COLO668 (cell line): ENCODE results near the gene SLC16A8.
"Not testable (repeated sequence)": the region's sequence is repeated elsewhere in the genome, so short reads cannot be mapped to it uniquely, and the experiment has no call there.

Experiments
- DNase-seq: peaks from one replicate; lab custom pipeline; 2025; ENCODE audit not compliant: unreplicated experiment; lab: John Stamatoyannopoulos, UW

Gene SLC16A8

DNA sequence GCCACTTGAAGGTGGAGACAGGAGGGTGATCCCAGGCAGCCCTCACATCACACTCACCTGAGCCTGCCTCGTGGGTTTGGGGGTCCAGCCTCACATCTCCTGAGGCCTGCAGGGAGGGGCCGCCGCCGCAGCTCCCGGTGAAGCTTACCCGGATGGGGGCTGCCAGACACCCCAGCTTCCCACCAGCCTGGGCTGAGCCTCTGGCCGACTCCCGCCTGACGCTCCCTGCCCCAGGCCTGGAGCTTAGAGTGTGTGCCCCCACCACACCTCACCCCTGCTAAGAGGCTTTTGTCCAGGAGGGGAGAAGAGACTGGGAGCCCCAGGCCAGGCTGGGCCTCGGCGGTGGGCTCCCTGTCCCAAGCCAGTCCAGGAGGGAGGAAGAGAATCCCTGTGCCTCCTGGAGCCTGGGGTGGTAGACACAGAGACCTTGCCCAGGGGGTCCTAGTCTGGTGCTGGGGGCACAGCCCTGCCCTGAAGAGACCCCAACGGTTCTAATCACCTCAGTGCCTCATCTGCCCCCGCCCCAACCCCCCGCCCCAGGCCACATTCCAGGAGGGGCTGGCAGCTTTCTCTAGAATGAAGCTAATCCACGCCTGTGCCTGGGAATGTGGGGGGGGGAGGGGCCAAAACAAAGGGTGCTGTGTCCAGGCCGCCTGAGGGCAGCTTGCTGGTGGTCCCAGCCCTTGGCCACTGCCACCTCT, at the start of gene SLC16A8:
SLC16A8 (minus strand) TSS at position 254 of the 701 bp plus-strand sequence. CDS start 1,311 bp downstream, outside the sequence.
- DNase-seq = no peak

GRCh38 chr22:38133331-38133730, 49.3 kb upstream of the SLC16A8 start:
- no peak for DNase-seq

GRCh38 chr22:38132794-38133193, 48.8 kb upstream of the SLC16A8 start:
- no peak for DNase-seq

DNA sequence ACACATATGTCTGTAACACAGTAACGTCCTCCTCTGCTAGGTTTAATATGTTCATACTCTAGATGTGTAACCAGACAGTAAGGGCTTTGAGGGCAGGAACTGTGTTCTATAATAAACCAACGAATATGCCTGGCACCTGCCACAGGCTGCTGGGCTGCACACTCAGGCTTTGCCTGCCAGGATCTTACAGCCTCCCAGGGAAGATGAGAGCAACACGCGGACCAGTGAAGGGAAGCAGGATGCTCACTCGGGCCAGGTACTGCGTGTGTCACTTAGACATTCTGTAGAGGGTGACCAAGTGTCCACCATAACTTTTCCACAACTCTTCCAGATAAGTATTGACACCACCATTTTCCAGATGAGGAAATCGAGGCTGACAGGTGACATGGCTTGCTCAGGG, 48.2 kb upstream of the SLC16A8 start:
- no peak for DNase-seq

GRCh38 chr22:38131399-38131798, 47.4 kb upstream of the SLC16A8 start:
- DNase-seq = no peak

GRCh38 chr22:38129856-38130255, 45.9 kb upstream of the SLC16A8 start:
- no peak for DNase-seq

- DNase-seq = no peak
These were observed 45.0 kb upstream of the SLC16A8 start for GRCh38 chr22:38129021-38129420.

DNA sequence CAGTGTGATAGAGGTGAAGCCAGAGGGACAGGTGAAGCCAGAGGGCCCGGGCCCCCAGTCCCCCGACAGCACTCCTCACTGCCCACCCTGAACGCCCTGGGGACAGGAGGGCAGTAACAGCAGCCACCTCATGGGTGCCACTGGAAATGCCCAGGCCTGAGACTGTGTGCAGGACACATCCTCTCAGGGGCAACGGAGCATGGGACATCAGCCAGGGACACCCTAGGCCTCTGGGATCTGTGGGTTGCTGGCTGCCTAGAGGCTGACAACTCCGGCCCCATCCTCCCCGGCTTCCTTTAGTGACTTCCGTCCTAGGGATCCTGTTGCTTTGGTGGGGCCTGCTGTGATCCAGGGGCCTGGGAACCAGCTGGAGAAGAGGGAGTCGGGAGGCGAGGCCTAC, 43.9 kb upstream of the SLC16A8 start:
- no peak for DNase-seq

GRCh38 chr22:38126928-38127668, 43.1 kb upstream of the SLC16A8 start:
- no peak for DNase-seq

- no peak for DNase-seq
These were observed 41.8 kb upstream of the SLC16A8 start for GRCh38 chr22:38125751-38126201.

- DNase-seq = no peak
These were observed 41.1 kb upstream of the SLC16A8 start for GRCh38 chr22:38125038-38125610.

- peak; percentile 23 for DNase-seq
These were observed 40.4 kb upstream of the SLC16A8 start for GRCh38 chr22:38124236-38124974.

GRCh38 chr22:38122616-38123015, 38.6 kb upstream of the SLC16A8 start:
- DNase-seq = no peak

GRCh38 chr22:38120359-38121110, 36.6 kb upstream of the SLC16A8 start:
- no peak for DNase-seq

- not testable (repeated sequence) for DNase-seq
These were observed 34.8 kb upstream of the SLC16A8 start for GRCh38 chr22:38118747-38119146.

DNA sequence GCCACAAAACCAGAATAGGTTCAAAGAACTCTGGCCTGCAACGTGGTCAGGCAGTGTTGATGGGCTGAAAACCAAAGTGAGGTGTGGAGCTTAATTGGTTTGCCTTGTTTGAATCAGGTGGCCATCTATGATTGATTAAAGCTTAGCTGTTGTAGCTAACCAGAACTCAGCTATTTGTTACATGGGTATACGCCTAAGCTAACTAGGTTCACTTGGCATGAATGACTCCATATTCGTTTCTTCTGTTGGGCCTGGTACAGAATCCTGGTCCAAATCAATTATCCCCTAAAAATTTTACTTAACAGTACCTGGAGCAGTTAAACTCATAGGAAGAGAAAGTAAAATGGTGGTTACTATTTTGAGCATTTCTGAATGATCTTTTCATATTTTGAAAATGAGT, 34.2 kb upstream of the SLC16A8 start:
- DNase-seq = no peak

DNA sequence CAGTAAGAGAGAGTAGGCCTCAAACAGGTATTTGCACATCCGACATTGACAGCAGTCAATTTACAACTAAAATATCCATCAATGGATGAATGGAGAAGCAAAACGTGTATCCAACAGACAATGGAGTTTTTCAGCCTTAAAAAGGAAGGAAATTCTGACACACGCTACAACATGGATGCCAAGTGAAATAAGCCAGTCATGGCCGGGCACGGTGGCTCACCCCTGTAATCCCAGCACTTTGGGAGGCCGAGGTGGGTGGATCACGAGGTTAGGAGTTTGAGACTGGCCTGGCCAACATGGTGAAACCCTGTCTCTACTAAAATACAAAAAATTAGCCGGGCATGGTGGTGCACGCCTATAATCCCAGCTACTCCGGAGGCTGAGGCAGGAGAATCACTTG, 33.6 kb upstream of the SLC16A8 start:
- not testable (repeated sequence) for DNase-seq

- DNase-seq = no peak
These were observed 31.6 kb upstream of the SLC16A8 start for GRCh38 chr22:38115423-38116205.

DNA sequence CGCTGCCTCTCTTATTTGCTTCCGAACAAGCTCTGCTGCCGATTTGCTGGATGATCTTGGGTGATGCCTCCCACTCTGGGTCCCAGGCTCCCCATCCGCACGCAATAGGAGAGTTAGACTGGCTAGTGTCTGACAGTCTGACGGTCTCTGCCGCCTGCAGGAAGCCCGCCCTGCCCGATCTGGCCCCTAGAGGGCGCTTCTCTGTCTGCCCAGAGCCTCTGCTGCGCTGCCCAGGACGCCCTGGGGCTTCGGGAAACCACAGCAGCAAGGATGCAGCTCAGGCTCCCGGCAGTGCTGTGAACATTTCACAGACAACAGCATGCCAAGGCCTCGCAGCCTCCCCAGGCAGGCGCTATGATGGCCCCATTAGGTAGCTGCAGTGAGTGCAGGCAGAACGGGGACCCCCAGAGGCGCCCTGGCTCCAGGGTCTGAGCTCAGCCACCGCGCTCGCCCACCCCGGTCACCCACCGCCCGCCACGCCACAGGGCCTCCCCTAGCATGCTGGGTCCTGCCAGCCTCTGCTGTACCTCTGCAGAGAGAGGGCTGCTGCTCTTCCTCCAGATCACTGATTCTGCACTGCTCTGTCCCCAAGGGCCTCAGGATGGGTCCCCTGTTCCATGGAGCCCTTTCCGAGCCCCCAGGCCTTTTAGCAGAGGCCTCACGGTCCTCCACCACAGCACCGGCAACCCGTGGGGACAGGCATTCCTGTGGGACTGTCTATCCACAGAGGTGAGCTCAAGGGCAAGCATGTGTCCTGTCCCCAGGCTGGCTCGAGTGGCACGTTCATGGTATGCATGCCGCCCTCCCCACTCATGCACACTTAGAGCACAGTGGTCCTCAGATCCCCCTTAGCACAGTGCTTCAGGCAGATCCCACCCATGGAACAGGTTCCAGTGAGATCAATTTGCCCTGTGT, 30.8 kb upstream of the SLC16A8 start:
- peak; percentile 82 for DNase-seq
